Right lung (tissue), 5 donors: ENCODE measurements around the gene COX14. TPM values are rescaled to one million over a fixed set of nuclear protein-coding genes. Genes with fewer than 3 reads are reported as not detected.
"Not testable (repeated sequence)": the region's sequence is repeated elsewhere in the genome, so short reads cannot be mapped to it uniquely, and the experiment has no call there.

ENCODE experiments used
- DNase-seq, 2 donors: peaks; one replicate each; pipeline ENCODE4 v3.0.0-alpha.2; 2013
- polyA plus RNA-seq, 5 donors: library from polyadenylated mRNA; unstranded; fragments of 120-200 nt; gene quantifications; one replicate each; pipeline versions ENCODE4 v1.2.1 to v1.2.3, GENCODE V29; 2013; ENCODE audit warnings: inconsistent platforms in 1 of 5, low replicate concordance in 1 of 5; ENCODE audit not compliant: insufficient read length in 5 of 5, insufficient read depth in 1 of 5

The COX14 gene
- polyA plus RNA-seq, 5 donors, result 32.2 to 47.9 (median 35.1) TPM

- no peak for DNase-seq
Measured at GRCh38 chr12:50106907-50107306, 5.1 kb upstream of the COX14 start.

DNA sequence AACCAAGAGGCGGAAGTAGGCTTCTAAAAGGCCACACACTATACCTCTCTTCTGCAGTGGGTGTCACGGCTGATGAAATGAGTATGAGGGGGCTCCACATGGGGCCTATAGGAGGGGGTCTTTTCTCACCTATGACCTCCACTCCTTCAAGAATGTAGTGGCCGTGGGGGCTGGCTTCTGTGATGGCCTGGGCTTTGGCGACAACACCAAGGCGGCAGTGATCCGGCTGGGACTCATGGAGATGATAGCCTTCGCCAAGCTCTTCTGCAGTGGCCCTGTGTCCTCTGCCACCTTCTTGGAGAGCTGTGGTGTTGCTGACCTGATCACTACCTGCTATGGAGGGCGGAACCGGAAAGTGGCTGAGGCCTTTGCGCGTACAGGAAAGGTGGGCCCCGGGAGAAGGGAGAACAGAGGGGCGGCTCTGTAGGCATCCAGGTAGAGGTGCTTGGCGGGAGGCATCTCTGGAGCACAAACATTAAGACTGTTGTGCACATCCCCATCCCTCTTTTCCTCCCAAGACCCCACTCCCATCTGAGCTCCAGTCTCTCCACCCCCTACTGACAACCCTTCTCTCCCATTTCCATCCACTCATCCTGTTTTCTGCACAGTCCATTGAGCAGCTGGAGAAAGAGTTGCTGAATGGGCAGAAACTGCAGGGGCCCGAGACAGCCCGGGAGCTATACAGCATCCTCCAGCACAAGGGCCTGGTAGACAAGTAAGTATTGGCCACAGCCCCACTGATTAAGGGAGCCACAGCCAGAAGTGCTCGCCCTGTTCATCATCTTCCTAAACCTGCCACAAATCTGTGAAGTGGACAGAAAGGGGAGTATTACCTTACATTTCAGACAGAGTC is 4.4 kb upstream of the COX14 start:
- no peak for DNase-seq

GRCh38 chr12:50109319-50109718 is 2.7 kb upstream of the COX14 start:
- no peak for DNase-seq

- DNase-seq, result no peak
Measured at GRCh38 chr12:50110127-50110761, 1.8 kb upstream of the COX14 start.

GRCh38 chr12:50110762-50111351 is 1.2 kb upstream of the COX14 start:
- no peak for DNase-seq

GRCh38 chr12:50111395-50111692 is 692 bp upstream of the COX14 start:
- DNase-seq, result no peak

GRCh38 chr12:50112456-50113218 is 601 bp downstream of the COX14 start:
- no peak for DNase-seq

- no peak for DNase-seq
Measured at GRCh38 chr12:50117057-50117622, 5.1 kb downstream of the COX14 start.

DNA sequence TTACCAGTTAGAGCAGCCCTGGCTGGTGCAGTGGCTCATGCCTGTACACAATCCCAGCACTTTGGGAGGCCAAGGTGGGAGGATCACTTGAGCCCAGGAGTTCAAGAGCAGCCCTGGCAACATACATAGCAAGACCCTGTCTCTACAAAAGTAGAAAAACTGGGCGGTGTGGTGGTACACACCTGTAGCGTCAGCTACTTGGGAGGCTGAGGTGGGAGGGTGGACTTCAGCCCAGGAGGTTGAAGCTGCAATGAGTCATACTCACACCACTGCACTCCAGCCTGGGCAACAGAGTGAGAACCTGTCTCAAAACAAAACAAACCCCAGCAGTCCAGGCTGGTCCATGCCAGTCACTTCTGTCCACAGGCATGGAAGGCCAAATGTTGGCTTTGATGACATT is 7.4 kb downstream of the COX14 start:
- no peak for DNase-seq

DNA sequence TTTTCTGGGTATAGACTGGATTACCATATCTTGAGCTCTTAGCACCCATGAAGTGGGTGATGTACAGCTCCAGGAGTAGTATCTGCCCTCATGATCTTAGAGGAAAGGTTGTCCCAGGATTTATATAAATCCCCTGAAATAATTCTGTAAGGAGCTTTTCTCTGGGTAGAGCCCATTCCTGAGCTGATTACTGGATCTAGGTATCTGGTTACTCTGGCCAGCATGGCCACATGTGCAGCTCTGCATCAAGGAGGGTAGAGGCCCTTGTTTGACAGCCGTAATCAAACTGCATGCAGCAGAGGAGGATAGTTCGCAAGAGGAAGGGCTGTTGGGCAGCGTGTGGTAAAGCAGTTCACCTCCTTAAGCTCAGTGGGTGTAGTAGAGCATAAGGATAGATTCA is 8.5 kb downstream of the COX14 start:
- no peak for DNase-seq

- no peak for DNase-seq
Measured at GRCh38 chr12:50120953-50121352, 8.9 kb downstream of the COX14 start.

GRCh38 chr12:50121641-50122040 is 9.6 kb downstream of the COX14 start:
- DNase-seq, result no peak

GRCh38 chr12:50123203-50123602 is 11.2 kb downstream of the COX14 start:
- DNase-seq, result no peak

GRCh38 chr12:50127546-50127945 is 15.5 kb downstream of the COX14 start:
- DNase-seq, result no peak

DNA sequence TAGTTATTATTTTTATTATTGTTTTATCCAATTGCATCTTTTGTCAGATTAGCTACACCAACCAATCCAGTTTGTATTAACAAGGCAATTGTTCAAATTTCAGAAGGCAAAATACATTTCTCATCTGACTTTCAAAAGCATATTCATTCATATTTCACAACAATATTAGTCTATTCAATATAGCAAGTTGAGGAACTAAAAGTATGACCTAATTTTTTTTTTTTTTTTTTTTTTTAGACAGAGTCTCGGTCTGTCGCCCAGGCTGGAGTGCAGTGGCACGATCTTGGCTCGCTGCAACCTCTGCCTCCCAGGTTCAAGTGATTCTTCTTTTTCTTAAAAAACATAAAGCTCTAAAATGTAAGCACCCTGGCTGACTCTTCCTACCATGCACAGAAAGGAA is 17.3 kb downstream of the COX14 start:
- DNase-seq, result no peak

- no peak for DNase-seq
Measured at GRCh38 chr12:50132505-50133135, 20.6 kb downstream of the COX14 start.

DNA sequence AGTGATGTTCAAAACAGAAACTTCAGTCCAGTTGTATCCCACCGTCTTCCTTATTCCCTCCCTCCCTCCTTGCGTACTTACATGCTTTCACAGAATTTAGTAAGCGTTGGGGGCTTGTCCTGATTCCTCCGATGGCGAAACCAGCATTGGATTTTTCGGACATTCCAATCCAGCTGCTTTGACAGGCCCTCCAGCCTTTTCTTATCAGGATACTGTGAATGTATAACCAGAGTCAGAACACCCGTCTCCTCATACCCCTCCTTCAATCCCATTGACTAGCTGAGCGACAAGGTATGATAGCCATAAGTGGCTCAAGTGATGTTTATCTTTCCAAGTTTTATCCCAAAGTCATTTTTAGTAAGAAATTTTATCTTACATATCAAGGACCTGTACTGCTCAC is 31.0 kb downstream of the COX14 start:
- no peak for DNase-seq

- no peak for DNase-seq
Measured at GRCh38 chr12:50145439-50145838, 33.4 kb downstream of the COX14 start.

GRCh38 chr12:50147281-50147680 is 35.2 kb downstream of the COX14 start:
- no peak for DNase-seq

- DNase-seq, result not testable (repeated sequence)
Measured at GRCh38 chr12:50148011-50148410, 36.0 kb downstream of the COX14 start.

DNA sequence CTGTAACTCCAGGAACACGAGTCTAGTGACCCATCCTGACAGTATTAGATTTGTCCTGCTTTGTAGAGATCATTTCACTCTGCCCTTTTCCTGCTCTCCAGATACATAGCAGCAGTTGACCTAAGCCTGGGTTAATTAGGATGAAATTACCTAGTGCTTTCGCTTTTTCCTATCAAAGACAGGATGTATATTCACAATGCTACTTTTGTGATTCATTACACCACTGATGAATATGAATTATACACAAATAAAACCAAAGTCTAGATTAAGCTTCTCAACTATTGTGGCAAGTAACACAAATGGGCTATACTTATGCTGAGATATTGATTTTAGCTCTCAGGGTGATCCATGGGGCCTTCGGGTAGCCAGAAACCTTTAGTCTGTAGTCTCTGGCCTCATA is 37.3 kb downstream of the COX14 start:
- no peak for DNase-seq
